Stimulated activated naive CD8-positive, alpha-beta T cell treated with anti-CD3 and anti-CD28 coated beads, Interleukin-15, Interleukin-2, amounts not matched to agents 100 U/mL and 50 U/mL, for 24 hours (primary cell): Measurements from ENCODE around the gene TAF4.
"Not testable (repeated sequence)": the region's sequence is repeated elsewhere in the genome, so short reads cannot be mapped to it uniquely, and the experiment has no call there.

Experiments
- ATAC-seq: fragments of 150-1000 bp; cut with Tn5 transposase; one replicate; pipeline ENCODE4 v1.10.0; 2021
- DNase-seq: peaks from one replicate; pipeline ENCODE4 v3.0.0; 2021

Gene TAF4

GRCh38 chr20:62073323-62073722 is 7.6 kb upstream of the TAF4 start:
- ATAC-seq, result no peak
- DNase-seq, result no peak

DNA sequence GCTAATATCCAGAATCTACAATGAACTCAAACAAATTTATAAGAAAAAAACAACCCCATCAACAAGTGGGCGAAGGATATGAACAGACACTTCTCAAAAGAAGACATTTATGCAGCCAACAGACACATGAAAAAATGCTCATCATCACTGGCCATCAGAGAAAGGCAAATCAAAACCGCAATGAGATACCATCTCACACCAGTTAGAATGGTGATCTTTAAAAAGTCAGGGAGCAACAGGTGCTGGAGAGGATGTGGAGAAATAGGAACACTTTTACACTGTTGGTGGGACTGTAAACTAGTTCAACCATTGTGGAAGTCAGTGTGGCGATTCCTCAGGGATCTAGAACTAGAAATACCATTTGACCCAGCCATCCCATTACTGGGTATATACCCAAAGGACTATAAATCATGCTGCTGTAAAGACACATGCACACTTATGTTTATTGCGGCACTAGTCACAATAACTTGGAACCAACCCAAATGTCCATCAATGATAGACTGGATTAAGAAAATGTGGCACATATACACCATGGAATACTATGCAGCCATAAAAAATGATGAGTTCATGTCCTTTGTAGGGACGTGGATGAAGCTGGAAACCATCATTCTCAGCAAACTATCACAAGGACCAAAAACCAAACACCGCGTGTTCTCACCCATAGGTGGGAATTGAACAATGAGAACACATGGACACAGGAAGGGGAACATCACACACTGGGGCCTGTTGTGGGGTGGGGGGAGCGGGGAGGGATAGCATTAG is 6.2 kb upstream of the TAF4 start:
- ATAC-seq, DNase-seq: not testable (repeated sequence)

DNA sequence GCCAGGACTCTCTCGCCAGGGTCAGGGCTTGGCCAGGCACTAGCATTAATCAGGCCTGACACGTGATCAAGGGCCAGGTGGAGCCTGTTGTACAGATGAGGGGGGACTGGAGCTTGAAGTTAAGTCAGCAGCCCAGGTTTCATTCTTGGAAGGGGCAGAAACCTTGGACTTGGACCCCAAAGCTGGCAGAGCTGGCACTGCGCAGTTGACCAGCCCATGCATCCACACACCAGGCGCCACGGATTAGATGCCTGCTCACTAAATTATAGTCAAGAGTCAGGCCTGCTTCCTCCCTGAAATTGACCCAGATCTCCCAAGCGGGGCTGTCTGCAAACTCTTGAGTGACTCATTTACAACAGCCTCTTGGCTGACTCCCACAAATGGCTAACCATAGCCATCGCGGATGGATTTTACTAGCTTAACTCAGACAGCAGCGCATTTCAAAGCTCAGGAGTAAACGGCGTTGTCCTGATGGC is 4.1 kb upstream of the TAF4 start:
- DNase-seq (no peak), ATAC-seq (no peak)

DNA sequence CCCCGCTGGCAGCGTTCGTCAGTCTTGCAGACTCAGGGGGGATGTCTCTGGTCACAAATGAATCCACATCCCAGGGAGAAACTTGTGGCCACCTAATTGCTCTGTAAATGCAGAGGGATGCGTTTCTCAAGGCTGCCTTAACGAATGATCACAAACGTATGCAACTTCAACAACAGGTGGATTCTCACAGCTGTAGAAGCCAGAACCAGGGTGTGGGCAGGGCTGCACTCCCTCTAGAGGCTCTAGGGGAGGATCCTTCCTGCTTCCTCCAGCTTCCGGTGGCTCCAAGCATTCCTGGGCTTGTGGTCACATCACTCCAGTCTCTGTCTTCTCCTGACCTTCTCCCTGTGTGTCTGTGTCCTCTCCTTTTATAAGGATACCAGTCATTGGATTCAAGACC is 3.3 kb upstream of the TAF4 start:
- ATAC-seq (no peak), DNase-seq (no peak)

DNA sequence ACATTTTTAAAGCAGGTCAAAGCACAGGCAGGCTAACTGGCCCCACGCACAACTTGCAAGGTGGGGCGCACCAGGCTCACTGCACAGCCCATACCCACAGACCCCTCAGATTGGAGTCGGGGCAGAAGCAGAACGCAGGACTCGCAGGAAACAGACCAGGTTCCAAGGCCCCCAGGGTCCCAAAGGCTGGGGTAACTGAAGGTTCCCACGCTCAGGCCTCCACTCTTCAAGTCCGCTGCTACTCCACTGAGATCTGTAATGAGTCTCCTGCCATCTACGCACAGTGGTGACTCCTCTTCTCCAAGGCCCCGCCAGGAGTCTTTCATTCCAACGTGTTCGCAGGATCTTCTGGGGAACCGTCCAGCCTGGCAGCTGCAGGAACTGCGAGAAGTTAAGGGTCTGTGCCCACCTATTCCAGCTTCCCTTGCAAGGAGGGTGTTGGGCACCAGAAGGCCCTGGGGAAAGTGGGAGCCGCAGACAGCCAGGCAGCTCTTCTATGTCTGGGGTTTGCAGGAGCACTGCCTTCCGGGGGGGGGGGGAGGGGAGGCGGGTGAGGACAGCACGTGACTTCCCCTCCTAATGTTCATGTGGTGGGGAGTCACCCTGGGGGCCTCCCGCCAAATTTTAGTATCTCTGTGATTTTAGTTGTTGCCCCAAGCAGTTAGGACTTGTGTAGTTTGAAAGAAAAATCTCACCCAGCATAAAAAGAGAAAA is 2.0 kb upstream of the TAF4 start:
- DNase-seq, result no peak
- no peak for ATAC-seq

DNA sequence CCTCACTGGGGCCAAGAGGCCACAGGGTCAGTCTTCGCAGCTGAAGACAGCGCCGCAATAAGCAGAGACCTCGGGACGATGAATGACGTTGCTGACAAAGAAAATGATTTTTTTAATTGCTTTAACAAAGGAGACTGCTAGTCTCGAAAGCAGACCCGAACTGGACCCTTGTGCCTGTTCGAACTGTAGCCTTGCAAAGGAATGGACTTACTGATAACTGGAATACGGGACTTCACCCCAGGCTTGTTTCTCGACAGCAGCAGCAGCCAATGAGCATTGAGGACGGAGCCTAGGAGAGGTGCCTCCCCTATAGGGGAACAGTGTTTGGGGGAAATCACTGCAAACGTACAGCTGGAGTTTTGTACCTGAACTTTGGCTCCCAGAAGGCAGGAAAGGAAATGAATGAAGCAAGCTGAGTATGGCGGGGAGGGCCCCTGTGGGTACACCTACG is 1.3 kb upstream of the TAF4 start:
- peak; percentile 35 for DNase-seq
- ATAC-seq, result no peak

GRCh38 chr20:62066339-62066982 is 780 bp upstream of the TAF4 start:
- ATAC-seq (peak; percentile 25), DNase-seq (peak; percentile 51)

- peak; percentile 7 for ATAC-seq
- DNase-seq, result peak; percentile 16
These were observed 659 bp downstream of the TAF4 start for GRCh38 chr20:62064770-62065673.

GRCh38 chr20:62063981-62064769 is 1.5 kb downstream of the TAF4 start:
- ATAC-seq, result no peak
- DNase-seq, result peak; percentile 11

DNA sequence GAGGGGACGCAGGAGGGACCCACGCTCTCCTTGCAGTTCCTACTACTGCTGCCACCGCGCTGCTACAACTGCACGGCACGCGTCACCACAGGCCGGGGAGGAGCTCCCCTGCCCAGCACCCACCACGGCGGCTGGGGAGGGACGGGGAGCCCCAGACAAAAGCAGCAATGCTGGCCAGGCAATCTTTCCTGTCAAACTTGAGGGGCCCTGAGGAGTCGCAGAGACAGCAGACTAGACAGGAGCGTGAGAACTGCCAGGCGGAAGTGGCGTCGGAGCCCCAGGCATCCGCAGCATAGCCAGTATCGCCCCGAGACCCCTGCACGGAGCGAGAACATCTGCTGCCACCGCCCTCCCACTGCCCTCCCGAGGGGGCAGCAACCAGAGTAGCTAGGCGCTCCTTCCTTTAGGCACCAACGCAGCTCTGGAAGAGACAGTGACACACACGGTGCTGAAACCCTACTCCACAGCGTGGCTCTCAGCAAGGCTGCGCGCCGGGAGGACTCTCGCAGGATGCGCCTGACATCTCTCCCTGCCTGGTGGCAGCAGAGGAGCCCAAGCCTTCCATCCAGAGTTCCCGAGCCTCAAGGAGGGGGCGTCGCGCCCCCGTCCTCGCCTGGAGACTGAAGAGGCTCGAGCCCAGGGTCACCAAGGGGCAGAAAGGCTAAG is 2.2 kb downstream of the TAF4 start:
- peak; percentile 13 for DNase-seq
- ATAC-seq, result no peak

DNA sequence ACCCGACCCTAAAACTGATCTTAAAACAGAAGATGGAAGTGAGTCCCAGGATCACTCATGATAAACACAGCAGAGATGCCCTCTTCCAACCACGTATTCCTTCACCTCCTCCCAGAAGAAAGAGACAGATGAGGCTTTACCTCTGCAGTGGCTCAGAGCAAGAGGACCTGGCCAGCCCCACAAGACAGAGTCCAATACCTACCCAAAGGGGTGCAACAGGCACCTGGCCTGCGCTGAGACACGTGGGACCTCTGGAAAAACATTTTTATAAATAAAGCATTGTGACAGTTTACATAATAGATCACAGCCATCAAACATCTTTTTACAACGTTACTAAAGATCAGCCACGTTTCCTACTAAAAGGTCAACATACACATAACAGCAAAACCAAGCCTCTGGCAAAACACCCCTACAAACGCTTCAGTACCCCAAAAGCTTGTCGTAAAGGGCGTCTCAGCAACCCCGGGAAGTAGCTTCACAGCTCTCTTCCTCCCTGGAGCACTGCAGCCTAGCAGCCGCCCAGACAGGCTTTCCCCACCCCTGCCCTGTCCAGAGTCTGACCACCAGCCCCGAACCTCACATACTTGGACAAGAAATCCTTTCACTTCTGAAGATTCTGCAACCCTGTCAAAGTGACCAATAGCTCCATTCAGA is 2.9 kb downstream of the TAF4 start:
- ATAC-seq (no peak), DNase-seq (no peak)

DNA sequence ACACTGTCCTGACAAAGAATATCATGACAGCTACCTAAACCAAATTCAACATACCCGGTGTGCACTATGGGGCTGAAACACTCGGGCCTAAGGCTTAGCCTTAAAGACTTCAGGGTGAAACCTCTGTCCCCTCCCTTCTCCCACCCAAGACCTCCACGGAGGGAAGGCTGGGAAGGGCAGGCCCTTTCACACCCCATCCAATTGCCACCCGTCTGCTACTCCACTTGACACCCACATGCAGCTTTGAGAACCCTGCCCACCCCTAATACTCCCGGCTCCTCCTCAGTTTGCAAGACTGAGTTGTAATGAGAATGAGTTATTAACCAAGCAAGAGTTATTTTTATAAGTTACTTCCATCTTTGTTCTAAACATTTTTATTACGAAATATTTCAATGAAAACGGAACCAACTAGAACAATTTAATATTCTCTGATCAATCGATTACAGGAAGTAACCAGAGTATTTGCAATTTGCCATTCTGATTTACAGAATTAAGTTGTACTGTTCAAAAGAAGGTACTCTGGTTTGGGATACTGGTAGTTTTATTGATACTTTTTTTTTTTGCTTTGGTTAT is 3.7 kb downstream of the TAF4 start:
- ATAC-seq (no peak), DNase-seq (no peak)

DNA sequence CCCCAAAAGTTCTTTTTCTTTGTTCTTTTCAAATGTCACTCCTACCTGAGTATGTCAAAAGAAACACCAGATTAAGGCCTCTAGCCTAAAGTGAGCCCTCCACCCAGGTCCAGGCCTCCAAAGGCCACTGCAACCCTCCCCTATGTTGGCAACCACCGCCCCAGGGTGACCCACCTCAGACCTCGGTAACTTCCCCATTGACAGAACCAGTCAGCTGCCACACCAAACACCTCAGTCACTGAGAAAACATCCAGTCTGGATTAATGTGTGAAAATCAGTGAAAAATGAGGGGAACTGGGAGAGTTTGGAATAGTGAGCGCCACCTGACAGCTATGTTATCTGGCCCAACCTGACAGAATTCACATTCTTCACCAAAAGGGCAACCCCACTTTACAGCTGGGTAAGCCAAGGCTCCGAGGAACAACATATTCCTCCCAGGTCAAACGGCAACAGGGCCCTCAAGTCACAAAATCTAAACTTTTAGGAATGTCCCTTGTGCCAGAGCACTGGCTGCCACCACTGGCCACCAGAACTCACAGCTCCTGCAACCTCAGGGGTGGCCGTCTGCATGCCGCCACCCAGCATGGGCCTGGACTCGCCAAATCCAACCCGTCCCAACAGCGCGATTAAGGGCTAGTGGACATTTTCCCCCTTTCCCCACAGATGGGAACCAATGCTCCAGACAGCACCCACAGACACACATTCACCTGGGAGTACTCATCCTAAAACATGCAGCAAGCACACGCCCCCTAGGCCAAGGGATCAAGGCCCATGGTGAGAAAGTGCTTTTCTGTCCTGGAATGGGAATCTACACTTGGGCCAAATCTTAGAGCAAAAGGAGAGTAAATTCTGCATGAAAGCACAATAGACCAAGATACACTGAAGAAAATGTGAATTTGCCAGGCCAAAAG is 4.8 kb downstream of the TAF4 start:
- ATAC-seq, result no peak
- DNase-seq, result no peak

DNA sequence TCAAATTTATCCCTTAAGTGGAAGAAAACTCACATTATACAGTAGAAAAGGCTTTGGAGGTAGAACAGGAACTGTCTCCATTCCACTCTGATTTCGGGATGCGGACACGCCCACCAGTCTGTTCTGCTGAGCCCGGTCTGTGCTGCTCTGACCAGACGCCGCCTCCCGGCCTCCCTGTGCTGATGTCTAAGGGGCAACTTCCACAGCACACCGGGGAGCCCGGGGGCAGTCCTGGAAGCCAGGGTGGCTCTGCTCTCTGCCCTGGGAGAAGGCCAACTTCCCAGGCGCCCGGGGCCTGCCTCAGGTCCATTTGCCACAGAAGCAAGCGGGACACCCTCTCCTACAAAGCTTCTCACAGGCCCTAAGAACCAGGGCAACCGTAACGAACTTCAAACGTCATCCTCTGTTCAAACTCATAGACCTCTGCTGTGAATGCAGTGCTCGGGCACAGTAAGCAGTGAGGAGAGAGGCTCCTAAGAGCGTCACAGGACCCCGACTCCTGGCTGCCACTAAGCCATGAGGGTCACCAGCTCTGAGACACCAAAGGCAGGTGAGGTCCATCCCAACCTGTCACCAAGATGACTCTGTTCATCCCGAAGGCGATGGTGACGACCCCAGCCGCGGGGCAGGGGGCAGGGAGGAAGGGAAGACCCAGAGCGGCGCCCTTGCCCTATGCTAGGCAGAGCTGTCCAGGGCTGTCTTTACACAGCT is 5.6 kb downstream of the TAF4 start:
- no peak for ATAC-seq
- no peak for DNase-seq

DNA sequence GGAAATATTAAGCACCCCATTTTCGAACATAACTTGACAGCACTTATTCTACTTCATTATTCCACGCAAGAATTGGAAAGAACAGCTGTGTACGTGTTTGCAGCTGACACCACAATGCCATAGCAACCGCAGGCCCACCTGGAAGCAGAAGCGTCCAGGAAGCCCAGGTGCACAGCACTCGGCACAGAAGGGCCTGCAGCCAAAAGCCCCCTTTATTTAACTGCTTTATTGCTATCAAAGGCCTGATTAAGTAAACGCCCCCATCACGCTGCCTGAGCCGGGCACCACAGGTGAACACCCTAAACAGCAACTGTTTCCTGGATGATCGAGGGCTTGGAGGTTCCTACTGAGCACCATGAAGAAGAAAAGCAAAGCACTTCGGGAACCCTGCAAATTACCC is 6.3 kb downstream of the TAF4 start:
- no peak for ATAC-seq
- no peak for DNase-seq

GRCh38 chr20:62058941-62059340 is 6.7 kb downstream of the TAF4 start:
- DNase-seq (no peak), ATAC-seq (no peak)

- ATAC-seq (no peak), DNase-seq (no peak)
These were observed 8.7 kb downstream of the TAF4 start for GRCh38 chr20:62056975-62057374.

DNA sequence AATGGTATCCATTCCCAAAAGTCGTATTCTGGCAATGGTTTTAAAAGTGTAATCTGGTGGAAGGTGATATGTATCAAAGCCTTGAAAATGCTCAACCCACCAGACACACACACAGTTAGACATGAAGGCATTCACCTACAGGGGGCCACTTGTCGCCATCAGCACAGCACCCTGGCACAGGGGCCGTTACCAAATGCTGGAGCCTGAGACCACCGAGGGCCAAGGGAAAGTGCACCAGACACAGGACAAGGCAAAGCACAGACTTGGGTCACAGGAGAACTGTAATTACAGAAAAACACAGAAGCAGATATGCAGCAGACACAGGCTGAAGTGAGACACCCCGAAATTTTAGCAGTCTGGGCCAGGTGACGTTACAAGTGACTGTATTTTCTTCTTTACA is 9.3 kb downstream of the TAF4 start:
- ATAC-seq (no peak), DNase-seq (no peak)
